ENCODE data around the gene ARHGAP15.

The ARHGAP15 gene

GRCh38 chr2:143622106-143622505 is 492.9 kb downstream of the ARHGAP15 start:
- TF ChIP-seq CTCF (conservative IDR thresholded peaks at IDR 0.05; ENCODE audit: low read depth, low read length) = no peak
- DNase-seq (ENCODE audit: low read depth) = no peak
- H3K4me3 ChIP-seq (ENCODE audit: low read length) = no peak overlapping the region

- no peak for DNase-seq (ENCODE audit: low read depth)
- H3K4me3 ChIP-seq (ENCODE audit: low read length) = no peak overlapping the region
- peak; percentile 36 for TF ChIP-seq CTCF (conservative IDR thresholded peaks at IDR 0.05; ENCODE audit: low read depth, low read length)
Measured at GRCh38 chr2:143623231-143623908, 494.2 kb downstream of the ARHGAP15 start.

GRCh38 chr2:143623909-143624260 is 494.7 kb downstream of the ARHGAP15 start:
- no peak overlapping the region for H3K4me3 ChIP-seq (ENCODE audit: low read length)
- TF ChIP-seq CTCF (conservative IDR thresholded peaks at IDR 0.05; ENCODE audit: low read depth, low read length) = no peak
- no peak for DNase-seq (ENCODE audit: low read depth)

GRCh38 chr2:143629340-143629739 is 500.1 kb downstream of the ARHGAP15 start:
- no peak overlapping the region for H3K4me3 ChIP-seq (ENCODE audit: low read length)
- no peak for DNase-seq (ENCODE audit: low read depth)
- TF ChIP-seq CTCF (conservative IDR thresholded peaks at IDR 0.05; ENCODE audit: low read depth, low read length) = no peak

- TF ChIP-seq CTCF (conservative IDR thresholded peaks at IDR 0.05; ENCODE audit: low read depth, low read length) = no peak
- no peak overlapping the region for H3K4me3 ChIP-seq (ENCODE audit: low read length)
- DNase-seq (ENCODE audit: low read depth) = no peak
Measured at GRCh38 chr2:143632751-143633374, 503.6 kb downstream of the ARHGAP15 start.

- no peak overlapping the region for H3K4me3 ChIP-seq (ENCODE audit: low read length)
- TF ChIP-seq CTCF (conservative IDR thresholded peaks at IDR 0.05; ENCODE audit: low read depth, low read length) = no peak
- no peak for DNase-seq (ENCODE audit: low read depth)
Measured at GRCh38 chr2:143633419-143633818, 504.2 kb downstream of the ARHGAP15 start.

GRCh38 chr2:143635302-143635701 is 506.1 kb downstream of the ARHGAP15 start:
- H3K4me3 ChIP-seq (ENCODE audit: low read length) = no peak overlapping the region
- TF ChIP-seq CTCF (conservative IDR thresholded peaks at IDR 0.05; ENCODE audit: low read depth, low read length) = no peak
- DNase-seq (ENCODE audit: low read depth) = no peak

All from retinal pigment epithelial cell (primary cell).